Caki2 (cell line): Measurements from ENCODE around the gene KLRF1. TPM values are rescaled to one million over a fixed set of nuclear protein-coding genes. Genes with fewer than 3 reads are reported as not detected.
"Not testable (repeated sequence)": the region's sequence is repeated elsewhere in the genome, so short reads cannot be mapped to it uniquely, and the experiment has no call there.

Source experiments
- DNase-seq: peaks from one replicate; pipeline ENCODE4 v3.0.0-alpha.2; 2015; ENCODE audit warnings: low read depth
- in situ Hi-C: cut with HindIII; loops from 2 replicates; pipeline ENCODE4 v1.10.0; 2016; ENCODE audit warnings: low sequenced_read_pairs, low pct_unique_long_range_greater_than_20kb, mixed read lengths
- total RNA-seq: library from RNA; depleted of rRNA; stranded (reverse); fragments of >200 nt; shearing (Covaris generic); gene quantifications from 2 replicates; pipeline ENCODE4 v1.2.3, GENCODE V29; 2014; ENCODE audit warnings: low replicate concordance

Gene KLRF1
- total RNA-seq, 1 experiment from 2014 or later = 1.2 TPM

GRCh38 chr12:9864913-9865675 lies 37.8 kb downstream of the KLRF1 start:
- DNase-seq = peak; percentile 50

DNA sequence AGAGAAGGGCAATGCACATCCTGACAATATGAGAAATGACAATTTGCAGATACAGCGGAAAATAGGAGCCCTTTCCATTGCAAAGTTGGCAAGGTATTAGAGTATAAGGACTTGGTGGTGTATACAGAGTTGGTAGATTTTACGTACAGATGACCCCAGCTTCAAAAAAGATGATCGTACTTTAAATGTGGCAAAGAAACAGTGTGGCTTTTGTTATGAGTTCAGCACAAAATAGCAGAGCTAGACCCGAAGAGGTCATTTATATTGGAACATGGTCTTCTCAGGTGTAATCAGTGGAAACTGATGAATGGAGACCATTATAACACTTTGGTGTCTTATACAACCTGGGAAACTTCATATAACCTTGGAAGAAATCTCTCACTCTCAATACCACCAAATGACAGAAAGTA lies 39.6 kb downstream of the KLRF1 start:
- in situ Hi-C loops = no loop called here
- peak; percentile 62 for DNase-seq

More at GRCh38 chr12:9864913-9865675, 37.8 kb downstream of the KLRF1 start:
- in situ Hi-C loops = no loop called here

- in situ Hi-C loops = no loop called here
- DNase-seq = peak; percentile 53
Measured at GRCh38 chr12:9867531-9867930, 40.2 kb downstream of the KLRF1 start.

- in situ Hi-C loops = no loop called here
- DNase-seq = peak; percentile 51
Measured at GRCh38 chr12:9868311-9868801, 41.1 kb downstream of the KLRF1 start.

DNA sequence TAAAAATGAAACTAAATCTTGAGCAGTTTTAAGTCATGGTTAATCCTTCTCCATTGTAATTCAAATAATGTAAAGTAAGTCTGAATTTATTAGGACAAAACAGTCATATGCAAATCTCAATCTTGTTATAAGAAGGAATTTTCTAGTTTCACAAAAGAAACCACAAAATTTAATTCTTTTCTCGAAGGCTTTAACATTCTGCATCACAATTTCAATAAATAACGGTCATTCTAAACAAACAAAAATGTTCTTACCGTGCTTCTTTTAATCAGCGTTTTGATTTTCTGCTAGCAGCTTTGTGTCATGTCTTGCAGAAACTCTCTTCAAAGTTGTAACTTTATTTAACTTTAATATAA lies 41.6 kb downstream of the KLRF1 start:
- in situ Hi-C loops = no loop called here
- peak; percentile 29 for DNase-seq

GRCh38 chr12:9869307-9870161 lies 42.3 kb downstream of the KLRF1 start, which contains the start of gene CLEC2B:
Gene CLEC2B (minus strand): TSS chr12:9869354.
- peak; percentile 76 for DNase-seq
- in situ Hi-C loops = no loop called here

GRCh38 chr12:9870286-9870866 lies 43.1 kb downstream of the KLRF1 start:
- in situ Hi-C loops = no loop called here
- DNase-seq = no peak

- in situ Hi-C loops = no loop called here
- no peak for DNase-seq
Measured at GRCh38 chr12:9872162-9872561, 44.9 kb downstream of the KLRF1 start.

- in situ Hi-C loops = no loop called here
- DNase-seq = no peak
Measured at GRCh38 chr12:9872742-9873141, 45.5 kb downstream of the KLRF1 start.

DNA sequence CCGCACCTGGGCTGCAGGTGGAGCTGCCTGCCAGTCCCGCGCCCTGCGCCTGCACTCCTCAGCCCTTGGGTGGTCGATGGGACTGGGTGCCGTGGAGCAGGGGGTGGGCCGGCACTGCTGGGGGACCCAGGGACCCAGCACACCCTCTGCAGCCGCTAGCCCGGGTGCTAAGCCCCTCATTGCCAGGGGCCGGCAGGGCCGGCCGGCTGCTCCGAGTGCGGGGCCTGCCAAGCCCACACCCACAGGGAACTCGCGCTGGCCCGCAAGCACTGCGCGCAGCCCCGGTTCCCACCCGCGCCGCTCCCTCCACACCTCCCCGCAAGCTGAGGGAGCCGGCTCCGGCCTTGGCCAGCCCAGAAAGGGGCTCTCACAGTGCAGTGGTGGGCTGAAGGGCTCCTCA lies 48.8 kb downstream of the KLRF1 start:
- DNase-seq, in situ Hi-C loops: not testable (repeated sequence)

- DNase-seq = no peak
Measured at GRCh38 chr12:9880532-9881078, 53.3 kb downstream of the KLRF1 start.

DNA sequence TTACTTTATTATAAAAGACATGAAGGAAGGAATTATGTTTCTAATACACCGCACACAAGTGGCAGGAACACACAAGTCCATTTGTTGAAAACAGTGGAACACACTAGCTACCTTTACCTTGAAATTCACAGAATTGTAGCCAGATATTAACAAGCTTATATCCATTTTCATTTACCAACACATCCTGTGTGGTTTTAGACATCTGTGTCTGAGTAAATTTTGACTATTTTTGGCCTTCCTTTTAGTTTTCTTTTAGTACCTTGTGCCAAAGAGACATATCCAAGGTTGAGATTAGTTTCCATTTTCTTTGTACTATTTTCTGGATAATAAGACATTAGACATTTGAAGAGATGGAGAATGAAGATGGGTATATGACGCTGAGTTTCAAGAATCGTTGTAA lies 54.0 kb downstream of the KLRF1 start, which contains the start of gene KLRF2:
TSS of gene KLRF2 (plus strand) at position 244 of the 400 bp plus-strand sequence. CDS start at position 351, 107 bp downstream.
- in situ Hi-C loops = no loop called here
- DNase-seq = no peak

More at GRCh38 chr12:9880532-9881078, 53.3 kb downstream of the KLRF1 start:
- in situ Hi-C loops = no loop called here

DNA sequence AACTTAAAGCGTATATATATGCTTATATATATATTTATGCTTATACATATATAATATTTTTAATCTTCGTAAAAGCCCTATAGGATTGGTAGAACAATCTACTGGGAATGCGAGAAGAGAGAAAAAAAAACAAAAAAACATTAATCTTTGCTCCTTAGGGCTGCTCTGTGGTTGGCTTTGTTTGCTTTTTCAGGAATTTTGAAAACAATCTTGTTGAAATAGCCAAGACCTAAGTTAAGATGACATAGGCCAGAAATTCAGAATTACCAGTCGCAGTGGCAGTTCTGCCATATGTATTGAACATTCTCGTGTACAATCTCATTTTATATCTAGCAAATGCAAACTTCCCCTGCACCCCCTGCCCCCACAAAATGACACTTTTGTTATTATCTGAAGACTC lies 54.7 kb downstream of the KLRF1 start:
- no peak for DNase-seq
- in situ Hi-C loops = no loop called here

- in situ Hi-C loops = no loop called here
- DNase-seq = no peak
Measured at GRCh38 chr12:9883175-9883574, 55.9 kb downstream of the KLRF1 start.

- in situ Hi-C loops = no loop called here
- DNase-seq = no peak
Measured at GRCh38 chr12:9888665-9889273, 61.5 kb downstream of the KLRF1 start.
